Immature natural killer cell (primary cell): ENCODE data around the gene RGS10. TPM values are rescaled to one million over a fixed set of nuclear protein-coding genes. Genes with fewer than 3 reads are reported as not detected.

Source experiments
- DNase-seq, 3 donors: peaks; one replicate each; pipeline ENCODE4 v3.0.0; 2022; ENCODE audit warnings: mixed read lengths in 1 of 3
- H3K27ac Mint-ChIP-seq, 6 donors: one replicate each; pipeline ENCODE4 v1.8.0; 2020; ENCODE audit warnings: mixed read lengths in 6 of 6, mild to moderate bottlenecking in 5 of 6, inconsistent platforms in 4 of 6, moderate library complexity in 3 of 6
- H3K27me3 Mint-ChIP-seq, 3 donors: one replicate each; pipeline ENCODE4 v1.8.0; 2020 to 2021; ENCODE audit warnings: low read depth in 3 of 3, mild to moderate bottlenecking in 3 of 3, mixed read lengths in 3 of 3, moderate library complexity in 3 of 3, inconsistent platforms in 1 of 3
- H3K36me3 Mint-ChIP-seq, 3 donors: one replicate each; pipeline ENCODE4 v1.8.0; 2020; ENCODE audit warnings: mixed read lengths in 3 of 3, inconsistent platforms in 2 of 3, mild to moderate bottlenecking in 2 of 3
- H3K4me1 Mint-ChIP-seq, 2 donors: one replicate each; pipeline ENCODE4 v1.8.0; 2020; ENCODE audit warnings: inconsistent platforms in 2 of 2, mild to moderate bottlenecking in 2 of 2, mixed read lengths in 2 of 2, moderate library complexity in 1 of 2
- H3K4me3 Mint-ChIP-seq, 5 donors: one replicate each; pipeline ENCODE4 v1.8.0; 2020; ENCODE audit warnings: mild to moderate bottlenecking in 5 of 5, mixed read lengths in 5 of 5, inconsistent platforms in 3 of 5, moderate library complexity in 3 of 5
- H3K9me3 Mint-ChIP-seq, 6 donors: one replicate each; pipeline ENCODE4 v1.8.0; 2020; ENCODE audit warnings: mild to moderate bottlenecking in 6 of 6, mixed read lengths in 6 of 6, inconsistent platforms in 4 of 6, moderate library complexity in 3 of 6
- polyA plus RNA-seq, 3 donors: library from polyadenylated mRNA; unstranded; fragments of 300-500 nt; fragmentation: Illumina TruSeq; gene quantifications; one replicate each; pipeline ENCODE4 v1.2.3, GENCODE V29; 2021

Gene RGS10
- polyA plus RNA-seq, 3 donors from 2014 or later, result 11.8 to 48.4 (median 40.7) TPM

GRCh38 chr10:119494236-119495020, 48.1 kb downstream of the RGS10 start:
- peak overlapping the region in 1 of 5 donors; percentile 2 for H3K4me3 Mint-ChIP-seq

GRCh38 chr10:119493155-119493554, 49.4 kb downstream of the RGS10 start:
- no peak for DNase-seq
- Mint-ChIP-seq H3K27ac (peak overlapping the region in 4 of 6 donors; percentile 5 to 78 (median 70)), H3K9me3 (no peaks in the 10 kb centered on the region), H3K36me3 (no peaks in the 10 kb centered on the region), H3K27me3 (peaks cover 0 to 5% (median 0%) of the 10 kb centered on the region in 3 donors), H3K4me1 (peaks cover 28 to 41% of the 10 kb centered on the region in 2 donors), H3K4me3 (peak overlapping the region in 1 of 5 donors; percentile 14)

More at GRCh38 chr10:119494236-119495020, 48.1 kb downstream of the RGS10 start:
- Mint-ChIP-seq H3K27me3 (peaks cover 0 to 1% (median 0%) of the 10 kb centered on the region in 3 donors), H3K36me3 (peaks cover 0 to 4% (median 2%) of the 10 kb centered on the region in 3 donors), H3K4me1 (peaks cover 25 to 35% of the 10 kb centered on the region in 2 donors), H3K27ac (peak overlapping the region; percentile 64 to 89 (median 87)), H3K9me3 (no peaks in the 10 kb centered on the region)
- no peak for DNase-seq

- Mint-ChIP-seq H3K4me3 (no peak overlapping the region), H3K27me3 (peaks cover 0 to 5% (median 0%) of the 10 kb centered on the region in 3 donors), H3K9me3 (no peaks in the 10 kb centered on the region), H3K36me3 (no peaks in the 10 kb centered on the region), H3K4me1 (peaks cover 30 to 41% of the 10 kb centered on the region in 2 donors), H3K27ac (no peak overlapping the region)
- DNase-seq, result no peak
Measured at GRCh38 chr10:119491966-119492757, 50.4 kb downstream of the RGS10 start.

GRCh38 chr10:119489991-119490326, 52.6 kb downstream of the RGS10 start:
- Mint-ChIP-seq H3K4me3 (peak overlapping the region; percentile 78 to 89 (median 83)), H3K9me3 (no peaks in the 10 kb centered on the region), H3K27me3 (peaks cover 0 to 5% (median 0%) of the 10 kb centered on the region in 3 donors), H3K36me3 (no peaks in the 10 kb centered on the region), H3K4me1 (peaks cover 31 to 40% of the 10 kb centered on the region in 2 donors), H3K27ac (peak overlapping the region; percentile 64 to 95 (median 80))
- DNase-seq, result no peak

GRCh38 chr10:119488675-119489074, 53.8 kb downstream of the RGS10 start:
- H3K27ac Mint-ChIP-seq, result peak overlapping the region in 3 of 6 donors; percentile 57 to 68 (median 67)
- DNase-seq, result no peak
- peaks cover 0 to 5% (median 0%) of the 10 kb centered on the region in 3 donors for H3K27me3 Mint-ChIP-seq
- H3K4me3 Mint-ChIP-seq, result peak overlapping the region in 4 of 5 donors; percentile 16 to 67 (median 27)
- no peaks in the 10 kb centered on the region for H3K36me3 Mint-ChIP-seq
- no peaks in the 10 kb centered on the region for H3K9me3 Mint-ChIP-seq
- peaks cover 21 to 27% of the 10 kb centered on the region in 2 donors for H3K4me1 Mint-ChIP-seq

GRCh38 chr10:119483839-119484238, 58.7 kb downstream of the RGS10 start:
- Mint-ChIP-seq H3K27me3 (peaks cover 0 to 5% (median 0%) of the 10 kb centered on the region in 3 donors), H3K9me3 (no peaks in the 10 kb centered on the region), H3K36me3 (no peaks in the 10 kb centered on the region), H3K4me3 (no peak overlapping the region), H3K27ac (no peak overlapping the region), H3K4me1 (peaks cover 9 to 12% of the 10 kb centered on the region in 2 donors)
- DNase-seq, result no peak

- DNase-seq, result no peak
- Mint-ChIP-seq H3K27me3 (peaks cover 0 to 1% (median 0%) of the 10 kb centered on the region in 3 donors), H3K4me1 (peaks cover 9 to 13% of the 10 kb centered on the region in 2 donors), H3K9me3 (no peaks in the 10 kb centered on the region), H3K4me3 (no peak overlapping the region), H3K27ac (no peak overlapping the region), H3K36me3 (no peaks in the 10 kb centered on the region)
Measured at GRCh38 chr10:119483001-119483400, 59.5 kb downstream of the RGS10 start.

- Mint-ChIP-seq H3K9me3 (no peaks in the 10 kb centered on the region), H3K27ac (no peak overlapping the region), H3K4me3 (no peak overlapping the region), H3K36me3 (no peaks in the 10 kb centered on the region), H3K27me3 (peaks cover 0 to 1% (median 0%) of the 10 kb centered on the region in 3 donors), H3K4me1 (peaks cover 5 to 13% of the 10 kb centered on the region in 2 donors)
- no peak for DNase-seq
Measured at GRCh38 chr10:119481781-119482426, 60.6 kb downstream of the RGS10 start.

GRCh38 chr10:119480667-119481066, 61.9 kb downstream of the RGS10 start:
- H3K27ac Mint-ChIP-seq, result no peak overlapping the region
- peaks cover 0 to 1% (median 0%) of the 10 kb centered on the region in 3 donors for H3K27me3 Mint-ChIP-seq
- H3K4me3 Mint-ChIP-seq, result no peak overlapping the region
- H3K9me3 Mint-ChIP-seq, result no peaks in the 10 kb centered on the region
- no peak for DNase-seq
- no peaks in the 10 kb centered on the region for H3K36me3 Mint-ChIP-seq
- peaks cover 5 to 13% of the 10 kb centered on the region in 2 donors for H3K4me1 Mint-ChIP-seq

- no peak overlapping the region for H3K4me3 Mint-ChIP-seq
- DNase-seq, result no peak
- no peaks in the 10 kb centered on the region for H3K36me3 Mint-ChIP-seq
- H3K27me3 Mint-ChIP-seq, result peaks cover 0 to 3% (median 0%) of the 10 kb centered on the region in 3 donors
- H3K9me3 Mint-ChIP-seq, result no peaks in the 10 kb centered on the region
- H3K27ac Mint-ChIP-seq, result no peak overlapping the region
- H3K4me1 Mint-ChIP-seq, result peaks cover 5 to 13% of the 10 kb centered on the region in 2 donors
Measured at GRCh38 chr10:119479532-119479931, 63.0 kb downstream of the RGS10 start.

- H3K4me3 Mint-ChIP-seq, result no peak overlapping the region
- H3K4me1 Mint-ChIP-seq, result peaks cover 5 to 13% of the 10 kb centered on the region in 2 donors
Measured at GRCh38 chr10:119478811-119479341, 63.6 kb downstream of the RGS10 start.

GRCh38 chr10:119478111-119478802, 64.3 kb downstream of the RGS10 start:
- H3K27me3 Mint-ChIP-seq, result peaks cover 0 to 5% (median 3%) of the 10 kb centered on the region in 3 donors
- H3K4me1 Mint-ChIP-seq, result peaks cover 5 to 13% of the 10 kb centered on the region in 2 donors
- DNase-seq, result no peak
- no peak overlapping the region for H3K27ac Mint-ChIP-seq
- H3K4me3 Mint-ChIP-seq, result no peak overlapping the region
- no peaks in the 10 kb centered on the region for H3K9me3 Mint-ChIP-seq
- peaks cover 0 to 3% (median 0%) of the 10 kb centered on the region in 3 donors for H3K36me3 Mint-ChIP-seq

More at GRCh38 chr10:119478811-119479341, 63.6 kb downstream of the RGS10 start:
- Mint-ChIP-seq H3K27ac (no peak overlapping the region), H3K36me3 (peaks cover 0 to 2% (median 0%) of the 10 kb centered on the region in 3 donors), H3K9me3 (no peaks in the 10 kb centered on the region), H3K27me3 (peaks cover 0 to 3% (median 3%) of the 10 kb centered on the region in 3 donors)
- DNase-seq, result no peak

GRCh38 chr10:119477444-119477843, 65.1 kb downstream of the RGS10 start:
- H3K36me3 Mint-ChIP-seq, result peaks cover 0 to 3% (median 0%) of the 10 kb centered on the region in 3 donors
- H3K27me3 Mint-ChIP-seq, result peaks cover 0 to 5% (median 3%) of the 10 kb centered on the region in 3 donors
- no peak overlapping the region for H3K4me3 Mint-ChIP-seq
- no peak for DNase-seq
- no peaks in the 10 kb centered on the region for H3K9me3 Mint-ChIP-seq
- peaks cover 5 to 13% of the 10 kb centered on the region in 2 donors for H3K4me1 Mint-ChIP-seq
- H3K27ac Mint-ChIP-seq, result no peak overlapping the region
